Tibial nerve (tissue), 4 donors: ENCODE measurements around the gene FHDC1.

Experiments
- CTCF ChIP-seq, 5 experiments: fragments of 200-600 bp in 3 of 5; fragments of 450-650 bp in 2 of 5; sonication (generic) in 3 of 5; IDR thresholded peaks; one replicate each; pipeline ENCODE4 v1.5.1; 2016 to 2019; ENCODE audit warnings: antibody characterized with exemption in 5 of 5, mild to moderate bottlenecking in 3 of 5, moderate library complexity in 2 of 5
- EP300 ChIP-seq, 2 donors: sonication (generic); formaldehyde crosslinking; IDR thresholded peaks; one replicate each; pipeline ENCODE4 v1.6.1; 2017; ENCODE audit warnings: antibody characterized with exemption in 2 of 2, mild to moderate bottlenecking in 1 of 2

- no peak for TF ChIP-seq CTCF (IDR thresholded peaks at IDR 0.05)
- no peak for TF ChIP-seq EP300 (IDR thresholded peaks at IDR 0.05)
These were observed 26.2 kb upstream of the FHDC1 start for GRCh38 chr4:152909901-152910300.
